ENCODE results near the gene SCN1B.
"Not testable (repeated sequence)": the region's sequence is repeated elsewhere in the genome, so short reads cannot be mapped to it uniquely, and the experiment has no call there.

Gene SCN1B

DNA sequence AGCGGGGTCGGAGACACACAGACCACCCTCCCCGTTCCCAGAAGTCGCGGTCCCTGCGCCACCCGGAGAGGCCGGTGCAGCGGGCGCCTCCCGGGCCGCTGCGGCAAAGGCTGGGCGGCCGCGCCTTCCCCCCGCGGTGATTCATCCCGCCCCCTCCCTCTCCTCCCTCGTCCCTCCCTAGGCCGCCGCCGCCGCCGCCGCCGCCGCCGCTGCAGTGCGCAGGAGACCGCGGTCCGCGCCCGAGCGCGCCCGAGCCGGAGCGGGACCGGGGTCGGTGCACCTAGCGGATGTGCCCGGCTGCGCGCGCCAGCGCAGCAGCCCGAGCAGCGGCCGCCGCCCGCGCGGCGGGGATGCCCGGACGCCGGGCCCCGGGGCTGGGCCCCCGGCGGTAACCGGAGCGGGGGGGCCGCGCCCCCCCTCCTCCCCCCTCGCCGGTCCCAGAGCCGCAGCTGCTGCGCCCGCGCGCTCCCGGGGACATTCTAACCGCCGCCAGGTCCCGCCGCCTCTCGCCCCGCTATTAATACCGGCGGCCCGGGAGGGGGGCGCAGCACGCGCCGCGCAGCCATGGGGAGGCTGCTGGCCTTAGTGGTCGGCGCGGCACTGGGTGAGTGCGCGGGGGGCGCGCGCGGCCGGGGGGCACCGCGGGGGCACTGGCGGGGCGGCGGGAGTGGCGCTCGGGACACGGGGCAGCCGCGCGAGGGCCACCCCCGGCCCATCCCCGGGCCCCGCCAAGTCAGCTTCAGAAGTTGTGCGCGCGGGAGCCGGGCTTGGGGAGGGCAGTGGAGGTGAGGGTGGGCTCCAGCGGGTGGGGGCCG is at the start of gene SCN1B:
Gene SCN1B, plus strand, starts transcription at position 214 of the 815 bp plus-strand sequence. Its CDS starts 351 bp downstream, at position 565.
- peak; percentile 50 to 70 for DNase-seq

DNA sequence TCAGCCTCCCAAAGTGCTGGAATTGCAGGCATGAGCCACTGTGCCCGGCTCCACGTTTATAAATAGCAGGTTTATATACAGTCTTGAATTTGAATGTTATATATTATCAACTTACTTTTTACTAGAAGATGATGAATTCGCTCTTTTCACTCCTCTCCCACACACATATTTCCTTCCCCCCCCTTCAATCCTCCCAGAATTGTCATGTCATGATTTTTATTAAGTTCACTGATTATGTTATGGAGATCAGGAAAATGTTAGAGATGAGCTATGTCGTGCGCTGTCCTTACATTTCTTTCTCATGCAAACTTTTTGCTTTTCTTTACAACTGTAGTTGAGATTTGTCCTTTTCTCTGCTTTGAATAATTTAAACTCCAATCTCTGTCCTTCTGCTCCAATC is 48.0 kb upstream of the SCN1B start:
- no peak for DNase-seq

DNA sequence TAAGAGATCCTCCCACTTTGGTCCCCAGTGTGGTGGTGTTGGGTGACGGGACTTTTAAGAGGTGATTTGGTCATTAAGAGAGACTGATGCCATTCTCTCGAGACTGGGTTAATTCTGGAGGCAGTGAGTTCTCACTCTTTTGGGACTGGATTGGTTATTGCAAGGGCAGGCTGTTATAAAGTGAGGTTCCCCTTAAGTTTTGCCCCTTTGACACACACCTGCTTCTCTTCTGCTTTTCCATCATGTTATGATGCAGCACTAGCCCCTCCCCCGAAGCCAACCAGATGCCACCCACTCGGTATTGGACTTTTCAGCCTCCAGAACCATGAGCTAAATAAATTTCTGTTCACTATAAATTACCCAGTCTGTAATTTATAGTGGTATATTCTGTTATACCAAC is 46.5 kb upstream of the SCN1B start:
- no peak for DNase-seq

DNA sequence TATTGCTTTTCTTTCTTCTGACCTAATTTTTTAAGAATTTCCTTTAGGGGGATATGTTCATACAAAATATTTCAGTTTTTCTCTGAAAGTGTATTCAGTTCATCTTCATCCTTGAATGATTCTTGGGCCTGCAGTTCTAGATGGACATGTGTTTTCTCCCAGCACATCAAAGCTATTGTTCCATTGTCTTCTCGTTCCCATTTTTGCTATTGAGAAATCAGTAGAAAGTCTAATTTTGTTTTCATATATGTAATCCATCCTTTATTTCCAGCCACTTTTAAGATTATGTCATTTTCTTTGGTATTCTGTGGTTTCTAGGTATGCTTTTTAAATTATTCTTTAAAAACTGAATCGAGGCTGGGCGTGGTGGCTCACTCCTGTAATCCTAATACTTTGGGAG is 46.0 kb upstream of the SCN1B start:
- DNase-seq: no peak

DNA sequence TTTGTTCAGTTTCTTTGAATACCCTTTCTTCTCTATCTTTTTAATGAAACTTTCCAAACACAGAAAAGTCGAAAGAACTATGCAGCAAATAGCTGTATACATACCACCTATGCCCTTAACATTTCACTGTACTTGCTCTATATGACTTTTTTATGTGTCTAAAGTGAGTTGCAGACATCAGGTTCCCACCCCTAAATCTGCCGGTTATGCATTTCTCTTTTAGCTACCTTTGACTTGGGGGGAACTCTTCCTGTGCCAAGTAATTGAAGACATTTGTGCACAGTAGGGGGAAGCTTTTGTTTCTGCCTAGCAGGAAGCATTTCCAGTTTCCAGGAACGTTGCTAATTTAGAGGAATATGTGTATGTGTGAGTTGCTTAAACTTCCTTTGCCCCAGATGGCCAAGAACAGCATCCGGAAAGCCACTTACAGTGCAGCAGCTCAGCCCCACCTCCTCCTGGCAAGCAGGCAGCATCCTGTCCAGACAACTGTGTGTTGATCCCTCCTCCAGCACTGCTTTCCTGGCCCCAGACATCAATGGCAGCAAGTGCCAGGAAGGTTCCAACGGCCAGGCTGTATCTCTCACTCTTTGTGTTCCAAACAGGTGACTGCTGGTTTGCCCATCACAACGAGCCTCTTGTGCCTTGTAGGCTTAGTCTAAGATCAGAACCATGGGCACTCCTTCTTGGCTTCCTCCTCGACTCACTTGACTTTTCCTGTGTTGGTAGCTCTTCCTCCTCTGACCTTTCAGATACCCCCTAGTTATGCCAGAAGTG is 44.8 kb upstream of the SCN1B start:
- DNase-seq: no peak

DNA sequence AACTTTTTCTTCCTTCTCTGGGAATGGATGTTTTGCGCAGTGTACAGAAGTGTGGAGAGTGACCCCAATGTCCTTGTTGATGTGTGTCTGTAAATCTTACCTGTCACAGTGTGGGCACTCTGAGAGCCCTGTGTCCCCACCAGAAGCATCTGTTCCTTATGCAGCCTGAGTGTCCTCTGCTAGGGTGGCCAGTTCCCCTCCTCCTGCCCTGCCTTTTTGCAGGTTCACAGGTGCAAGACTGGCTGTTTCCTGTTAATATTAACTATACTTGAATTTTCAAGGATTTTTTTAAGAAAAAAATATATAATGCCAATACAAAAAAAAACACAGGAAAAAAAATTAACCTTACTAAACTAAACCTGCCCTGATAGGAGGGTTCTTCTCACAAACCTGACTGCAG is 42.2 kb upstream of the SCN1B start:
- no peak for DNase-seq

DNA sequence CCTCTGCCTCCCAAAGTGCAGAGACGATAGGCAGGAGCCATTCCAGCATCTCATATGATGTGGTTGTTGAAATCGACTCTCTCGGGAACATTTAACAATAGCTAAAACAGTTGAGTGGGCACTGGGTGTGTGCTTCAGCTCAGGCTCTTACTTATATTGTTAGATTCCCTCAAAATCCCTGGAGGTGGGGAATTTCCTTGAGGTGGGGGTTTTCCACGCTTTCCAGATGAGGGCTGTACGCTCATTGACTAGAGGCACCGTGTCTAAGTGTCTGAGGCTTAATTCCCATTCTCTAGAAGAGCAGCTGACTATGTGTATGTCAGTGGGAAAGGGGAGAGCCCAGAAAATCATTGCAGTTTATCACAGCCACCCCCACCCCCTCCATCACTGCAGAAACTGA is 41.0 kb upstream of the SCN1B start:
- DNase-seq: no peak

DNA sequence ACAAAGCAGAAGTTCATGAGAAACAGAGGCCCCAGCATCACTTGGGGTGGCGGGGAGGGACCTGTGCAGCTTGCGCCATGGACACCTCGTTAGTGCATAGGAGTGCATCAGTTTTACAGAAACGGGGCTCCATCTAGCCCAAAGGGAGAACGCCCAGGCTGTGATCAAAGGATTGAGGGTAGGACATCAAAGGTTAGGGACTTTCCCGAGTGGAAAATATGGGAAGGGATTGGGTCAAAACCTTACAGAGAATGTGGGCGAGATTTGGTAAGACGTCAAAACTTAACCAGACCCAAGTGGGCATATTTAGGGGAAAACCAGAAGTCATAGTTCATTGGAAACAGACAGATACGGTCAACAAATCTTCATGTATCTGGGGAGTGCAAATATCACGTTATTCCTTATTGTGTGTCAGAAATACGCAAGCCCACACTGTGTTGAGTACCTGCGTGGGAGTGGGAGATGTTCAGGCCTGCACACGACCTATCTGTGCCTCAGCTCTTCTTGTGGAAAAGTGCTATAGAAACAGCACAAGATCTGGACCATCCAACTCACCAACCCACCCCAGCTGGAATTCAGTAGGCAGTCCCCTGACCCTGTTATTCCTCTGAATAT is 39.6 kb upstream of the SCN1B start:
- no peak for DNase-seq

DNA sequence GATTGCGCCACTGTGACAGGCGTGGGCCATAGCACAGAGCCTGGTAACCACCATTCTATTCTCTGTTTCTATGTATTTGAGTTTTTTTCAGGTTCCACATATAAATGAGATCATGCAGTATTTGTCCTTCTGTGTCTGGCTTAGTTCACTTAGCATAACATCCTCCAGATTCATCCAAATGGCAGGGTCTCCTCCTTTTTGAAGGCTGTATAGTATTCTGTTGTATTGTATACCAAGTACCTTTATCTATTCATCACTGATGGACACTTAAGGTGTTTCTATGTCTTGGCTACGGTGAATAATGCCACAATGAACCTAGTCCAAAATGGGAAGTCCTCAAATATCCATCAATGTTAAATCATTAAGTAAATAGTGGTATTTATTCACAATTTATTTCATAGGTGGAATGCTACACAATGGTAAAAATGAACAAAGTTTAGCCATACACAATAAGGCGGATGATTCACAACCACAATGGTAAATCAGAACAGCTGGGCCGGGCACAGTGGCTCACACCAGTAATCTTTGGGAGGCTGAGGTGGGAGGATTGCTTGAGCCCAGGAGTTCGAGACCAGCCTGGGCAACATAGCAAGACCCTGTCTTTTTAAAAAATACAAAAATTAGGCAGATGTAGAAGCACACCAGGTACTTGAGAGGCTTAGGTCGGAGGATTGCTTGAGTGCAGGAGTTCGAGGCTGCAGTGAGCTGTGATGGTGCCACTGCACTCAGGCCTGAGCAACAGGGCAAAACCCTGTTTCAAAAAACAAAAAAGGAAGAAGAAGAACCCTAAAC is 38.5 kb upstream of the SCN1B start:
- DNase-seq: no peak

DNA sequence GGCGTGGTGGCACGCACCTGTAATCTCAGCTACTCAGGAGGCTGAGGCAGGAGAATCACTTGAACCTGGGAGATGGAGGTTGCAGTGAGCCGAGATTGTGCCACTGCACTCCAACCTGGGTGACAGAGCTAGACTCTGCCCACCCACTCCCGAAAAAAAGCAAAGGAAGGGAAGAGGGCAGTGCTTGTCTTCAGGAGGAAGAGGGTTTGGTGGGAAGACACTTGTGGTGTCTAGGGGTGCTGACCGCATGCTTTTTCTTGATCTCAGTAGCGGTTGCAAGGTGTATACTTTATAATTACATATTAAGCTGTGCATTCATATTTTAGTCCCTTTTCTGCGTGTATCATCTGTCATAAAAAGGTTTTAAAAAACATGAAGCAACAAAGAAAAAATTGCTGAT is 37.7 kb upstream of the SCN1B start:
- DNase-seq: not testable (repeated sequence)

DNA sequence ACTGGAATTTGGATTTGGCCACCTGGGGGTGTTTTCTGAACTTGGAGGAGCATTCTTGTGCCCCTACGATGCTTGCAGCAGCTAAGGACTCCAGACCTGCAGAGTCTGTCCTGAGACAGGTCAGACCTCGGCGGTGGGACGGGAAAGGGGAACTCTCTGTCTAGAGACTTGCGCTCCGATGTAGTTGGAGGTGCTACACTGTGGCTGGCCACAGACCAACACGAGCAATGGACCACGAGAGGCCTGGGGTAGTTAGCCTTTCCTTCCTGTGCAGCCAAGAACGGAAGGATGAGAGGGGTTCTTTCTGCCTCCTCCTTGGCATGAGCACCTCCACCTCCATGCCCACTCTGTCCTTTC is 36.0 kb upstream of the SCN1B start:
- DNase-seq: no peak

DNA sequence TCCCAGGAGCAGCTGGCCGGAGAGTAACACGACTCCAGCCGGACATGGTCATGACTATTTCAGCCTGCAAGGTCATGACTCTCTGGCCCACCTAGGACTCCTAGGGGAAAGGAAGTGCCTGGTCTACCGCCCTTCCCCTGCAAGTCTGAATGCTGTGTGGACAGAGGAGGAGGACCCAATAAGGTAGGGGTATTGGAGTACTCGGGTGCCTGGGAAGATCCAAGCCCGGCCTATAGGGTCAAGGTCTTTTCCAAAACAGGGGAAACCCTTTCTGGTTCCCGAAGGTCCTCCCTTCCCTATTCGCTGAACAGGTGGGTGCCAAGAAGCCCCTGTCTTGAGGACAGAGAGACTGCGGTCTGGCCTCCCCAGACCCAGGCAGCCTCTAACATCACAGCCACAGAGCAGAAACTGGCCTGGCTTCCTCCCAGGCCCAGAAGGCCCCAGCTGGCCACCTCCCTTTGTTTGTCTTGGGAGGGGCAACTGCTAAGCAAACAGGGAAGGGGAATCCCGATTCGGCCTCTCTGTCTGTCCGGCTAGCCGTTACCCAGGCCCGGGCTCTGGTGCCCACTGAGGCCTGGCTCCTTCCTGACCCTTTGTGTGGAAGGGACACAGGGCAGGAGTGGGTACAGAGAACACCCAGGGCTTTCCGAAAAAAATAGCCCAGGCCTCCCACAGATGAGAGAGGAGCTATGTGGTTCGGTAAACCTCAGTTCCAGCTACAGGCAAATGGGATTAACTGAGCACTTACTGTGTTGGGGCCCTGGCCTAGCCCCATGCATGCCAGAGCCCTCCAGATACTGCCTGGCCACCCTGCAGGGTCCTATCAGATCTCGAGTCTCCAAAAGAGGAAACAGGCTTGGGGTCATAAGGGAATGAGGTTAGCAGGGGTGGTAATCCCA is 35.4 kb upstream of the SCN1B start:
- no peak for DNase-seq

DNA sequence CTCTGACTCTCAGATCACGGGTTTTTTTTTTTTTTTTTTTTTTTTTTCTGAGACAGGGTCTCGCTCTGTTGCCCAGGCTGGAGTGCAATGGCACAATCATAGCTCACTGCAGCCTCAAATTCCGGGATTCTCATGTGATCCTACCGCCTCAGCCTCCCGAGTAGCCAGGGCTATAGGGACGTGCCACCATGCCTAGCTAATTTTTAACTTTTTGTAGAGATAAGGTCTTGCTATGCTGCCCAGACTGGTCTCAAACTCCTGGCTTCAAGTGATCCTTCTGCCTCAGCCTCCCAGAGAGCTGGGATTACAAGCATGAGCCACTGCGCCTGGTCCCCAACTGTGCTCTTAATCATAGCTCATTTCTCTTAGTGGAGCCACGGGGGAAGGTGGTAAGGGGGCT is 34.7 kb upstream of the SCN1B start:
- no peak for DNase-seq

DNA sequence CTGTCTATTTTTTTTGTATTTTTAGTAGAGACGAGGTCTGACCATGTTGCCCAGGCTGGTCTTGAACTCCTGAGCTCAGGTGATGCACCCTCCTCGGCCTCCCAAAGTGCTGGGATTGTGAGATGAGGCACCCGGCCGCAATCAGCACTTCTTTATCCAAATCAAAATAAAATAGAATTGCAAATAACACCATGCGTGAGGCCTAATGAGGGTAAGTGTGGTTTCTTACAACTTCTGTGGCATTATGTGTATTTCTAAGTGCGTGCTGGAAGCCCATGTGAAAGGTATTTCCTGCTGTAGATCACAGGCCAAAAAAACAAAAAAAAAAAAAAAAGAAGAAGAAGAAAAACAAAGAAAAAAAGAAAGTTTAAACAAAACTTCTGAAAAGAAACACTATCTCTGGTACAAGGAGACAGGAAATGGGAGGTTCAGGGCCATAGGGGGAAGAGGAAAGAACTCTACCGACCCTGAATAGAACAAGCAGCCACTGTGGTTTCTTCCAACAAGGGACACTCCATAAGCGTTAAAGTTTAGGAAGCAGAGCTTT is 33.1 kb upstream of the SCN1B start:
- no peak for DNase-seq

DNA sequence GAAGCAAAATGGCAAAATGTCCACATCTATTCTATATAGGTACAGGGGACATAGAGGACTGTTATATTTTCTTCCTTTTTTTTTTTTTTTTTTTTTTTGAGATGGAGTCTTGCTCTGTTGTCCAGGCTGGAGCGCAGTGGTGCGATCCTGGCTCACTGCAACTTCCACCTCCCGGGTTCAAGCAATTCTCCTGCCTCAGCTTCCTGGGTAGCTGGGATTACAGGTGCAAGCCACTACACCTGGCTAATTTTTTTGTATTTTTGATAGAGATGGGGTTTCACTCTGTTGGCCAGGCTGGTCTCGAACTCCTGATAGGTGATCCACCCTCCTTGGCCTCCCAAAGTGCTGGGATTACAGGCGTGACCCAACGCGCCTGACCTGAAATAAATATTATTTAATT is 32.0 kb upstream of the SCN1B start:
- not testable (repeated sequence) for DNase-seq

DNA sequence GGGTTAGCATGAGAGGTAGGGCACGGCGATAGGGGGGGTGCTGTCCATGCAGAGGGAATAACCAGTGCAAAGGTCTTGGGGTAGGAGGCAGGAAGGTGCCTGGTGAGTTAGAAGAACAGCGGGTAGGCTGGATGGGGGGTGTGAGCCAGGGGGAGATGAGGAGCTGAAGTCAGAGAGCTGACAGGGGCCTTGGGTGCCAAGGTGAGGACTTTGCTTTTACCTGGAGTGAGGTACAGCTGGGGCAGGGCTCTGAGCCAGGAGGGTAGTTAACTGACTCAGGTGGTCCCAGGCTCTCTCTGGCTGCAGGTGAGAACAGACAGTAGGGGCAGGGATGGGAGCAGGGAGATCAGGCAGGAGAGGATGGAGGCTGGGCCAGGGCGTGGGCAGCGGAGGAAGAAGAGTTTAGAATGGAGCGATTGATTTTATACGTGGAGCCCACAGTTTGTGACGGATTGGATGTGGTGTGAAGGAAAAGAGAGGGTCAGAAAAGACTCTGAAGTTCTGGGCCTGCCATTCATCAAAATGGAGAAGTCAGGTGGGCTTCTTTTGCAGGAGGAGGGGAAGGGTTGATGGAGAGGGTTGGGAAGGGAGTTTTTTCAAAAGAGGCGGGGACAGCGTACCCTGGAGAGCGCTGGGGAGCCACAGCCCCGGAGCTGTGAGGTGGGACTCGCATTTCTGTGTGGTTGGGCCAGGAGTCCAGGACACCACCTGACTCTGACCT is 31.3 kb upstream of the SCN1B start:
- no peak for DNase-seq

DNA sequence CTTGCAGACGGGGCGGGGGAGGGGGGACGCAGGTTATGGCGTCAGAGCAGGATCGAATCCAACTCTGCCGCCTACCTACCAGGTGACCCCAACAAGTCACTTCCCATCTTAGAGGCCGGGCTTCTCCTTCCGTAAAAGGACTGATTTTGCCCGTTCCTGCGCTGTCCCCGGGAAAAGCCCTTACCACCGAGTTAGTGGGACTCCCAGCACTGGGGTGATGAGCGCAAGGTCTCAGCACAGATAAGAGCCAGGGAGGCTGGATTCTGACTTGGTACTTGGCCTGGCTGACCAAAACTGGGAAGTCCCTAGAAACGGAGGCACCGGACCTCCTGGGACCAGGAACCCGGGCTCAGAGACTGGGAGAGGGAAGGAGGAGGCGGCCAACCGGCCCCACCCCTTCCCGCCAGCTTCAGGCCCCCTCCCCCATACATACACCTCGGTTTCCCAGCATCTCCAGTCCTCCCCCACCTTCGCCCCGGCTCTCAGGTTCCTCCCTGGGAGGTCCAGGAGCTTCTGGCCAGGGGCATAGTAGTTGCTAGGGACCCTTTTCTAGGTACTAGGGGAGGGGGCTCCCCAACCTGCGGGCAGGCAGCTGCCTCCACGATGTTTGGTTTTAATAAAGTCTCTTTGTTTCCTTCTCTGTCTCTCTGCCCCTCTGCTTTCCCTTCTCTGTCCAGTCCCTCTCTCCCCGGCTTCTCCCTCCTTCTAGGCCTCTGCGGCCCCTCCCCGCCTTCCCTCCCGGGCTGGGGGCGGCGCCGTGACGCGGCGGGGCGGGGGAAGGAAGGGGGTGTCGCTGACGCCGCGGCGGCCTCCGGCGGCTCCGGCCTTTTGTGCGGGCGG is 30.6 kb upstream of the SCN1B start, which contains the start of gene GRAMD1A:
Gene GRAMD1A, plus strand, starts transcription at position 826 of the 840 bp plus-strand sequence. CDS start 156 bp downstream, outside the sequence.
- peak; percentile 70 to 79 for DNase-seq

DNA sequence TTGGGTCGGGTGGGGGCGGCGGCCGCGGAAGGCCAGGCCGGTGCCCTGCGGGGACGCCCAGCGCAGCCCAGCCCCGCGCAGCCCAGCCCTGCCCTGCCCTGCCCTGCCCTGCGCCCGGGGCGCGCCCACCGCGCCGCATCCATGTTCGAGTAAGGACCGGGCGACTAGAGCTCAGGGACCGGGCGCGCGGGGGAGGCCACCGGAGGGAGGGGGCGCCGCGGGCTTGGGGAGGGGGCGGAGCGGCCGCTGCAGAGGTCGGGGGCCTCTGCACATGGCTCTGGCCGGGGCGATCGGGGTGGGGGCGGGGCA is 30.0 kb upstream of the SCN1B start:
- DNase-seq: no peak

DNA sequence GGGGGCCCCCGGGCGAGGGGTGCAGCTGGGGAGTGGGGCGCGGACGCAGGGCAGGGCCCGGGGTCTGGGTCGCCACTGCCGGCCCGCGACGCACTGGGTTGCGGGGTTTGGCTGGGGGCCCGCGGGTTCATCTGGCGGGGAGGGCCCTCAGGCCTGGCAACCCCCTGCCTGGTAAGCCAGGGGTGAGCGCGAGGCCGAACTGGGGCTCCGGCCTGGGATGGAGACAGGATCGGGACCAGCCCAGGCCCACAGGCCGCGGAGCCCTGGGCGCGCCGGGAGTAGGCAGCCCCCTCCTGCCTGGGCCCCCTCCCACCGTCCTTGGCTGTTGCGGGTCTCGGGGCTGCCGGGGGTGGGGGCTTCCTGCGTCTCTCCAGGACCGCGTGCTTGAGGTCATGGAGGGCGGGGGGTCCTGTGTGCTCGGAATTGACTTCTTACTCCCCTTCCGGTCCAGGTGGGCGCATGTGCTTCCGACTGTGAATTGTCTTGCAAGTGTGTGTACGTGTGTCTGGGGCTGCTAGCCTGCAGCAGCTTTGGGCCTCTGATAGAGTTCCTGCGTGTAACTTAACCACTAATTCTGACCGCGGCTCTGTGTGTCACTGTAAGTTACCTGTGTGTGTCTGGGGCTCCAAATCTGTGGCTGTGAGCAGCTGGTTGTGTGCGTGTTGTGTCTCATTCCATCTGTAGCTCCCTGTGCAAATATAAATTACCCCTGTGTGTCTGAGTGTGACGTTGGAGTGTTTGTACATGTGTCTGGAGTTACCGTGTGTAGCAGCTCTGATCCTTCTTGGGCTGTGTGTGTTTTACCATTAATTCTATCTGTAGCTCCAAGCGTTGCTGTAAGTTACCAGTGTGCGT is 29.4 kb upstream of the SCN1B start:
- DNase-seq: no peak
